GM18873 (cell line): ENCODE results near the gene RABGAP1.
"Not testable (repeated sequence)": the region's sequence is repeated elsewhere in the genome, so short reads cannot be mapped to it uniquely, and the experiment has no call there.

Experiments
- ATAC-seq: cut with Tn5 transposase; IDR thresholded peaks from one replicate; pipeline ENCODE4 v1.9.1; 2021; ENCODE audit warnings: mild to moderate bottlenecking, moderate library complexity, moderate number of reproducible peaks; ENCODE audit not compliant: unreplicated experiment, low FRiP score

RABGAP1 gene

GRCh38 chr9:122940749-122941581 lies at the start of gene RABGAP1:
Gene RABGAP1, plus strand, starts transcription at chr9:122941020. Its CDS starts 16,040 bp downstream, at chr9:122957060.
- ATAC-seq, result peak; percentile 95

- no peak for ATAC-seq
Measured at GRCh38 chr9:122897969-122898368, 42.9 kb upstream of the RABGAP1 start.

GRCh38 chr9:122900791-122901190 lies 40.0 kb upstream of the RABGAP1 start:
- ATAC-seq, result no peak

GRCh38 chr9:122904466-122904822 lies 36.4 kb upstream of the RABGAP1 start:
- ATAC-seq, result peak; percentile 15

- peak; percentile 80 for ATAC-seq
Measured at GRCh38 chr9:122904823-122905710, 35.8 kb upstream of the RABGAP1 start, which contains the start of gene RC3H2. Gene RC3H2, minus strand, starts transcription at chr9:122905359. Its CDS starts 7,850 bp downstream, at chr9:122897509.

- not testable (repeated sequence) for ATAC-seq
Measured at GRCh38 chr9:122906122-122906521, 34.7 kb upstream of the RABGAP1 start.

GRCh38 chr9:122912671-122912963 lies 28.2 kb upstream of the RABGAP1 start:
- ATAC-seq, result no peak

- peak; percentile 93 for ATAC-seq
Measured at GRCh38 chr9:122912964-122913673, 27.7 kb upstream of the RABGAP1 start, which contains the start of gene ZBTB6. Gene ZBTB6, minus strand, starts transcription at chr9:122913323. Its CDS starts 1,251 bp downstream, at chr9:122912072.

- ATAC-seq, result no peak
Measured at GRCh38 chr9:122918310-122918709, 22.5 kb upstream of the RABGAP1 start.

- ATAC-seq, result no peak
Measured at GRCh38 chr9:122922713-122923112, 18.1 kb upstream of the RABGAP1 start.

- no peak for ATAC-seq
Measured at GRCh38 chr9:122923947-122924346, 16.9 kb upstream of the RABGAP1 start.

- ATAC-seq, result no peak
Measured at GRCh38 chr9:122929796-122930354, 10.9 kb upstream of the RABGAP1 start.

GRCh38 chr9:122930541-122931225 lies 10.1 kb upstream of the RABGAP1 start:
- no peak for ATAC-seq

GRCh38 chr9:122931226-122932121 lies 9.3 kb upstream of the RABGAP1 start, which contains the start of gene ZBTB26:
Gene ZBTB26, minus strand, starts transcription at chr9:122931512. Its CDS starts 11,578 bp downstream, at chr9:122919934.
- peak; percentile 92 for ATAC-seq

GRCh38 chr9:122936464-122936863 lies 4.4 kb upstream of the RABGAP1 start:
- ATAC-seq, result no peak

GRCh38 chr9:122936883-122937282 lies 3.9 kb upstream of the RABGAP1 start:
- ATAC-seq, result no peak

- no peak for ATAC-seq
Measured at GRCh38 chr9:122939601-122940000, 1.2 kb upstream of the RABGAP1 start.

- ATAC-seq, result no peak
Measured at GRCh38 chr9:122940454-122940748, 419 bp upstream of the RABGAP1 start.
